ENCODE measurements around the gene CELA1. TPM values are rescaled to one million over a fixed set of nuclear protein-coding genes. Genes with fewer than 3 reads are reported as not detected.
A peak's percentile ranks its signal among the peaks of the same experiment; 100 is the strongest.

The CELA1 gene
- polyA plus RNA-seq, 1 donor from 2014 or later, result not detected

DNA sequence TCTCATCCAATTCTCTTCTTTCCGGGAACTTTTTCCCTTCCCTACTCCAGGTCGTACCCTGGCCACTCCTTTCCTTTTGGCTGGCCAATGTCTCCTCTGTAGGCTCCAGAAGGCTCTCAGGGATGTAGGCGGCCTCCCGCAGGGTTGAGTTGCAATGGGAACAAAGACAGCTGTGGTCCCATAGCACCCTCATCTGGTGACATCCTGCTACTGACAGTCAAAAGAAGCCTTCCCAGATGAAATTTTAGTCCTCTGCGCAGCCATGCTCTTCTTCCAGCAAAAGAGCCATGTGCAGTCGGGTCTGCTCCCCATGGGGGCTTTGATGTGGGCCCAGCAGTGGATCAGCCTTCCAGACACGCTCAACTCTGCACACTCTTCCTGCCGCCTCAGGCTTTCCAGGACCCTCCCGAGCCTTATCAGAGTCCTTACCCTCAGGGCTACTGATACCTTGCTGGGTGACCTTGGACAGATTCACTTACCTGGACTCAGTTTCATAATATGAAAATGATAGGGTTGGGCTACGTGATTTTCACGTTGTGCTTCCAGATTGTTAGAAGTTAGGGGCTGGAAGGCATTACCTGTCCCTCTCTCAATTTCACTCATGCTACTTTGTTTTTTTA, 5.5 kb upstream of the CELA1 start:
- no peak overlapping the region for H3K4me2 ChIP-seq (ENCODE audit: low read length)
- no peaks in the 10 kb centered on the region for H3K79me2 ChIP-seq (replicated peaks; ENCODE audit: insufficient read depth, low read length)
- H3K9me3 ChIP-seq (ENCODE audit: low read length), result no peaks in the 10 kb centered on the region
- H3K27me3 ChIP-seq (ENCODE audit: insufficient read depth, low read depth, low read length), result no peaks in the 10 kb centered on the region
- H3K9me2 ChIP-seq (ENCODE audit: insufficient read depth, low read length), result no peaks in the 10 kb centered on the region
- H4K20me1 ChIP-seq (ENCODE audit: insufficient read depth), result no peaks in the 10 kb centered on the region
- no peaks in the 10 kb centered on the region for H3F3A ChIP-seq (ENCODE audit: insufficient read depth, low read length, poor library complexity, severe bottlenecking)
- H3K27ac ChIP-seq (ENCODE audit: low read length), result no peak overlapping the region
- TF ChIP-seq SMC3 (conservative IDR thresholded peaks at IDR 0.05; ENCODE audit: poor library complexity) (peak; percentile 46), POLR2AphosphoS5 (IDR thresholded peaks at IDR 0.05) (no peak), EP300 (conservative IDR thresholded peaks at IDR 0.05; ENCODE audit: poor library complexity, severe bottlenecking) (no peak), RAD21 (conservative IDR thresholded peaks at IDR 0.05) (peak; percentile 56), EZH2 (IDR thresholded peaks at IDR 0.05; ENCODE audit: borderline replicate concordance, insufficient read depth, low read length, poor library complexity, severe bottlenecking) (no peak), MXI1 (conservative IDR thresholded peaks at IDR 0.05; ENCODE audit: poor library complexity, severe bottlenecking) (no peak), TAF1 (IDR thresholded peaks at IDR 0.05; ENCODE audit: low read depth) (no peak)
- TF ChIP-seq, protein P1, sequence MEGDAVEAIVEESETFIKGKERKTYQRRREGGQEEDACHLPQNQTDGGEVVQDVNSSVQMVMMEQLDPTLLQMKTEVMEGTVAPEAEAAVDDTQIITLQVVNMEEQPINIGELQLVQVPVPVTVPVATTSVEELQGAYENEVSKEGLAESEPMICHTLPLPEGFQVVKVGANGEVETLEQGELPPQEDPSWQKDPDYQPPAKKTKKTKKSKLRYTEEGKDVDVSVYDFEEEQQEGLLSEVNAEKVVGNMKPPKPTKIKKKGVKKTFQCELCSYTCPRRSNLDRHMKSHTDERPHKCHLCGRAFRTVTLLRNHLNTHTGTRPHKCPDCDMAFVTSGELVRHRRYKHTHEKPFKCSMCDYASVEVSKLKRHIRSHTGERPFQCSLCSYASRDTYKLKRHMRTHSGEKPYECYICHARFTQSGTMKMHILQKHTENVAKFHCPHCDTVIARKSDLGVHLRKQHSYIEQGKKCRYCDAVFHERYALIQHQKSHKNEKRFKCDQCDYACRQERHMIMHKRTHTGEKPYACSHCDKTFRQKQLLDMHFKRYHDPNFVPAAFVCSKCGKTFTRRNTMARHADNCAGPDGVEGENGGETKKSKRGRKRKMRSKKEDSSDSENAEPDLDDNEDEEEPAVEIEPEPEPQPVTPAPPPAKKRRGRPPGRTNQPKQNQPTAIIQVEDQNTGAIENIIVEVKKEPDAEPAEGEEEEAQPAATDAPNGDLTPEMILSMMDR (IDR thresholded peaks at IDR 0.05; ENCODE audit: poor library complexity, severe bottlenecking), result peak; percentile 55
- TF ChIP-seq, protein P2, sequence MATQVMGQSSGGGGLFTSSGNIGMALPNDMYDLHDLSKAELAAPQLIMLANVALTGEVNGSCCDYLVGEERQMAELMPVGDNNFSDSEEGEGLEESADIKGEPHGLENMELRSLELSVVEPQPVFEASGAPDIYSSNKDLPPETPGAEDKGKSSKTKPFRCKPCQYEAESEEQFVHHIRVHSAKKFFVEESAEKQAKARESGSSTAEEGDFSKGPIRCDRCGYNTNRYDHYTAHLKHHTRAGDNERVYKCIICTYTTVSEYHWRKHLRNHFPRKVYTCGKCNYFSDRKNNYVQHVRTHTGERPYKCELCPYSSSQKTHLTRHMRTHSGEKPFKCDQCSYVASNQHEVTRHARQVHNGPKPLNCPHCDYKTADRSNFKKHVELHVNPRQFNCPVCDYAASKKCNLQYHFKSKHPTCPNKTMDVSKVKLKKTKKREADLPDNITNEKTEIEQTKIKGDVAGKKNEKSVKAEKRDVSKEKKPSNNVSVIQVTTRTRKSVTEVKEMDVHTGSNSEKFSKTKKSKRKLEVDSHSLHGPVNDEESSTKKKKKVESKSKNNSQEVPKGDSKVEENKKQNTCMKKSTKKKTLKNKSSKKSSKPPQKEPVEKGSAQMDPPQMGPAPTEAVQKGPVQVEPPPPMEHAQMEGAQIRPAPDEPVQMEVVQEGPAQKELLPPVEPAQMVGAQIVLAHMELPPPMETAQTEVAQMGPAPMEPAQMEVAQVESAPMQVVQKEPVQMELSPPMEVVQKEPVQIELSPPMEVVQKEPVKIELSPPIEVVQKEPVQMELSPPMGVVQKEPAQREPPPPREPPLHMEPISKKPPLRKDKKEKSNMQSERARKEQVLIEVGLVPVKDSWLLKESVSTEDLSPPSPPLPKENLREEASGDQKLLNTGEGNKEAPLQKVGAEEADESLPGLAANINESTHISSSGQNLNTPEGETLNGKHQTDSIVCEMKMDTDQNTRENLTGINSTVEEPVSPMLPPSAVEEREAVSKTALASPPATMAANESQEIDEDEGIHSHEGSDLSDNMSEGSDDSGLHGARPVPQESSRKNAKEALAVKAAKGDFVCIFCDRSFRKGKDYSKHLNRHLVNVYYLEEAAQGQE (IDR thresholded peaks at IDR 0.05; ENCODE audit: borderline replicate concordance), result no peak
- no peak overlapping the region for H2AFZ ChIP-seq (ENCODE audit: low read depth, low read length)
- no peaks in the 10 kb centered on the region for H3K36me3 ChIP-seq (ENCODE audit: insufficient read depth, low read length)
- no peak overlapping the region for H3K9ac ChIP-seq (ENCODE audit: low read length)
- H3K4me3 ChIP-seq (ENCODE audit: low read length), result no peak overlapping the region

- no peaks in the 10 kb centered on the region for H3K9me3 ChIP-seq (ENCODE audit: low read length)
- no peak overlapping the region for H3K4me3 ChIP-seq (ENCODE audit: low read length)
- no peak overlapping the region for H3K27ac ChIP-seq (ENCODE audit: low read length)
- no peaks in the 10 kb centered on the region for H3K27me3 ChIP-seq (ENCODE audit: insufficient read depth, low read depth, low read length)
- H3K36me3 ChIP-seq (ENCODE audit: insufficient read depth, low read length), result no peaks in the 10 kb centered on the region
- no peaks in the 10 kb centered on the region for H3K79me2 ChIP-seq (replicated peaks; ENCODE audit: insufficient read depth, low read length)
- TF ChIP-seq POLR2AphosphoS5 (IDR thresholded peaks at IDR 0.05), result no peak
- no peak for TF ChIP-seq TAF1 (IDR thresholded peaks at IDR 0.05; ENCODE audit: low read depth)
- TF ChIP-seq RAD21 (conservative IDR thresholded peaks at IDR 0.05), result no peak
- TF ChIP-seq, protein P2 (IDR thresholded peaks at IDR 0.05; ENCODE audit: borderline replicate concordance), result no peak
- H4K20me1 ChIP-seq (ENCODE audit: insufficient read depth), result no peaks in the 10 kb centered on the region
- no peak overlapping the region for H3K9ac ChIP-seq (ENCODE audit: low read length)
- H3F3A ChIP-seq (ENCODE audit: insufficient read depth, low read length, poor library complexity, severe bottlenecking), result no peaks in the 10 kb centered on the region
- H3K4me2 ChIP-seq (ENCODE audit: low read length), result no peak overlapping the region
- no peaks in the 10 kb centered on the region for H3K9me2 ChIP-seq (ENCODE audit: insufficient read depth, low read length)
- no peak overlapping the region for H2AFZ ChIP-seq (ENCODE audit: low read depth, low read length)
Observed at GRCh38 chr12:51349026-51349425, 2.5 kb upstream of the CELA1 start.
